CD4-positive, alpha-beta T cell treated with Interferon gamma for 1 hour (primary cell): ENCODE data around the gene LARP4.

Source experiments
- DNase-seq: peaks from one replicate; pipeline ENCODE4 v3.0.0-alpha.2; 2020

The LARP4 gene

GRCh38 chr12:50528800-50529199, 128.1 kb downstream of the LARP4 start:
- DNase-seq, result no peak

DNA sequence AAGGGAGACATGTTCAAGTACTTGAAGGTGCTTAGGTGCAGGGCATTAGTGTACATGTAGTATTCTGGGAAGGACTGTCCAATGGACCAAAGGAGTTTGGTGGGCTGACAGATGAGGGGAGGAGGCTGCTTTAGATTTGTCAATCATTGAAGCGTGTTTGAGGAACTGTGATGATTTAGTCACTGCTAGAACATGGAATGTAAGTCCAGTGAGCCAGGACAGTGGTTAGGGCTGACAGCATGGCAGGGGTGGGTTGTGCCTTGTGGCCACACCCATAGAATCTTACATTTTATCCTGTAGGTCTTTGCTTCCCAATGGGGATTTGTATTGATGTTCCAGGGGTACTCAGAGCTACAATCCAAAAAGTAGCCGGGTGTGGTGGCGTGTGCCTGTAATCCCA, 128.7 kb downstream of the LARP4 start:
- DNase-seq, result no peak
